NCI-H2107 (cell line): ENCODE results near the gene HOXA11.

Experiments
- DNase-seq: peaks from one replicate; lab custom pipeline; 2025; lab: John Stamatoyannopoulos, UW

Gene HOXA11

DNA sequence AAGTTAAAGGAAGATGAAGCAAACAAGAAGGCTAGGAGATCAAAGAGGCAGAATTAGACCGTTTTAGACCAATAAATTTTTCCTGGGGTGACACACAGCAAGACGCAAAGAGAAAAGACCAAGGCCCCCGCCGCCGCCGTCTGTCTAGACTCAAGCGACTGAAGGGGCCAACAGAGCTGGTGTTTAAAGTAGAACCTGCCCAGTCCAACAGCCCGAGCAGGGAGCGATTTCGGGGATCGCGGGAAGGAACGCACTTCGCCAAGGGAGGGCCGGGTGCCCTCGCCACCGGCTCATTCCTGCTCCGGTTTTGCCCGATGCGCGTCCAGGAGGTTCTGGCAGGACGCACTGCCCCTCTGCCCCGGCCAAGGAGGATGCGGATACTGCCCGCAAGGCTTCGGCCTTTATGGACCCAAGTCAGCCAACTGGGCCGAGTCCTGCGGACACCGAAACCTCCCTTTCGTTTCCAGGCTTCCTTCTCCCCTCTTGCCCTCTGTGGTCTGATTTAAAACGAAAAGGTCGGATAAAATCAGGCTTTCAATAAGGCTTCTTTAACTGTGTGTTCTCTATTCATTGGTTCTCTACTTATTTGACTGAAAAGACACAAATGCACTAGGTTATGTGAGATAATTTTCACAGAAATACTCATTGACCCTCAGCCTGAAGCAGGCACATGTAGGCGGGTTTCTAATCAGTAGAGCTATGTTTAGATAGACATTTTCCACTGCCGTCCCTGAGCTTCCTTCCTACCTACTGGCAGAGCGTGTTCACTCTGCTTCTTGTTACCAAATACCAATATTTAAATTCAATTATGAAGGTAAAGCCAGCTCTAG lies 26.4 kb downstream of the HOXA11 start:
- no peak for DNase-seq

DNA sequence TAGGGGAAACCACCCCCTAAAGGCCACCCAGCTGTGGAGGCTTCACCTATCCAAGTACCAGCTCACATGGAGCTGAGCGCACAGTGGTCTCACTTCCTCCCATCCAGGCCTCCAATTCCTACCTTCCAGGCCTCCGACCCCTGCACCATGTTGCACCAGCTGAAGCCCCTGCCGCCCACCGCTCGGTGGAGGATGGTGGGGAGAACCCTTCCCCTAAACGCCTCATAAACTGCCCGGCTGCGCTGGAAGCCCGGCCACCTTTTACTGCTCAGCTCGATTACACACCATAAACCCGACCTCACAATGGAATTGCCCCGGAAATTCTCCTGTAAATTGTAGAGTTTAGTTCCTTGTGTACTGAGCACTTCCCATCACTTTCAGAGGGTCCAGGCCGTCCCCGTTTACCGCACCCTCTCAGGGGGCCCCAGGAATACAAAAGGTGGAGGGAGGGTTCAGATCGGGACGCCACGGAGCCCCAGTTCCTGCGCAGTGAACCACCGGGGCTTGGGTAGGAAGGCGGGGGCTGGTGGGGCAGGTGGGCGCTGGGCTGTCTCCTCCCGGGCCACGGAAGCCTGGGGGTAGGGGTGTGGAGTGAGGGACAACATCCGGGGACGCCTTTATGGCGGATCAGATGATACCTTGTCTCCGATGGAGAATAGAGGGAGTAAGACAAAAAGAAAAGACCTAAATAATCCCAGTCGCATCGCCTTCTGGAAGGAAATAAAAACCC lies 27.2 kb downstream of the HOXA11 start:
- DNase-seq, result no peak

DNA sequence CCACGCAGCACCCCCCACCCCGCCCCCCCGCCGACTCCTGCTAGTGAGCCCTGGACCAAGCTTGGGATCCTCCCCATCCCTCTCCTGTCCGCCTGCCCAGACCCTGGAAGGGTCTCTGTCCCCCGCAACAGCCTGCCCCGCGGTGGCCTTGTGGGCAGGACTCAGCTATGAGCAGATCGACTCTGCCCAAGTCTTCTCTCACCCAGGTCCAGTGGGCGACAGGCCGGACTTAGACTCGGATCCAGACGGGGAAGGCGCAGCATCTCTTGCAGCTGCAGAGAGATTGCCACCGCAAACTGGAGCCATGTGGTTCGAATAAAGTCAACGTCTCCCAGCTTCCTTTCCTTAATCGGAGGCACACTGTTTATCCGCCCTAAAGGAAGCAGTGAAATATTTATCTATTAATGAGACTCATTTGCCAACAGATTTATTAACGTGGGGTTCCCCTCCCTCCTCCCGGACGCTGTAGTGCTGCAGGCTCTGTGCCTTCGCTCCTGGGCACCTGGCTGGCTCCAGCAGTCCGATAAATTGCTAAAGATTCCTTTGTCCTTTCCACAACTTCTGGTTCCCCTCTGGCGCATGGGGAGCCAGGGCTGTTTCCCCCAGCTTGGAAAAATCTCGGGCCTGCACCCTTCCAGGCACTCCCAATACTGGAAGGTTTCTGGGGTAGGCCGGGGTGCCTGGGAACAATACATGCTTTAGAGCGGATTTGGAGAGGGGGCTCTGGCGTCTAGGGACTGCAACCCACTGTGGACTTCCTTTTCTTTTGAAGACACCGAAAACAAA lies 27.9 kb downstream of the HOXA11 start:
- no peak for DNase-seq

DNA sequence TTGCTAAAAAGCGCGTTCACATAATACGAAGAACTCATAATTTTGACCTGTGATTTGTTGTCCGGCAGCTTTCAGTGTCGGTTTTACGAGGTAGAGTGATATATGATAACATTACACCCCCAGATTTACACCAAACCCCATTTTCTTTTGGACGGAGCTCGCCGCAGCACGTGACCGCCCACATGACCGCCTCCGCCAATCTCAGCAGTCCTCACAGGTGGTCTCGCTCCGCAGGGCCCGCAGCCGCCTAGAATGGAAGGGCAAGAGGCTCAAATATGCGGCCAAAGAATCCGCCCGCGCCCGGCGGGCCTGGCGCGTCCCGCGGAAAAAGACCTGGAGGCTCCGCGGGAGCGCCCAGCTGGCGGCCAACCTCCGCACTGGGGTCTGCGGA lies 28.5 kb downstream of the HOXA11 start, which contains the start of gene HOXA7:
TSS of gene HOXA7 (minus strand) at position 168 of the 391 bp plus-strand sequence. CDS start at position 38, 130 bp downstream.
- no peak for DNase-seq

DNA sequence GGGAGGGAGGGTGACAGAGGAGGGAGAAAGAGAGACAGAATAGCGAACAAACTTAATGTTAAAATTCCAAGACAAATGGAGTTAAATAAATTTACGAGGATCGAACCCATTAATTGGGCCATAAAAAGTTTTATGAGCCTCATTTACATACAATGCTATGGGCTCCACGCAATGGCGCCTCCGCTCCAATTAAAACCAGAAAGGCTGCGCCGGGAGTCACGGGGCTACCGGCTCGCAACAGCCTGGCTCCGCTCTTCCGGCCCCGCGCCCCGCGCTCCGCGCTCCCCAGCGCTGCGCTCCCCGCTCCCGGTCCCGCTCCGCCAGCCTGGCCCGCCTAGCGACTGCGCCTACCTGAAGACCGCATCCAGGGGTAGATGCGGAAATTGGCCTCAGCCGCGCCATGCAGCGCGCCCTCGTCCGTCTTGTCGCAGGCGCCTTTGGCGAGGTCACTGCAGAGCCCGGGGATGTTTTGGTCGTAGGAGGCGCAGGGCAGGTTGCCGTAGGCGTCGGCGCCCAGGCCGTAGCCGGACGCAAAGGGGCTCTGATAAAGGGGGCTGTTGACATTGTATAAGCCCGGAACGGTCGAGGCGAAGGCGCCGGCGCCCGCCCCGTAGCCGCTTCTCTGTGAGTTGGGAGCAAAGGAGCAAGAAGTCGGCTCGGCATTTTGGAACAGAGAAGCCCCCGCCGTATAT lies 29.1 kb downstream of the HOXA11 start:
- no peak for DNase-seq

DNA sequence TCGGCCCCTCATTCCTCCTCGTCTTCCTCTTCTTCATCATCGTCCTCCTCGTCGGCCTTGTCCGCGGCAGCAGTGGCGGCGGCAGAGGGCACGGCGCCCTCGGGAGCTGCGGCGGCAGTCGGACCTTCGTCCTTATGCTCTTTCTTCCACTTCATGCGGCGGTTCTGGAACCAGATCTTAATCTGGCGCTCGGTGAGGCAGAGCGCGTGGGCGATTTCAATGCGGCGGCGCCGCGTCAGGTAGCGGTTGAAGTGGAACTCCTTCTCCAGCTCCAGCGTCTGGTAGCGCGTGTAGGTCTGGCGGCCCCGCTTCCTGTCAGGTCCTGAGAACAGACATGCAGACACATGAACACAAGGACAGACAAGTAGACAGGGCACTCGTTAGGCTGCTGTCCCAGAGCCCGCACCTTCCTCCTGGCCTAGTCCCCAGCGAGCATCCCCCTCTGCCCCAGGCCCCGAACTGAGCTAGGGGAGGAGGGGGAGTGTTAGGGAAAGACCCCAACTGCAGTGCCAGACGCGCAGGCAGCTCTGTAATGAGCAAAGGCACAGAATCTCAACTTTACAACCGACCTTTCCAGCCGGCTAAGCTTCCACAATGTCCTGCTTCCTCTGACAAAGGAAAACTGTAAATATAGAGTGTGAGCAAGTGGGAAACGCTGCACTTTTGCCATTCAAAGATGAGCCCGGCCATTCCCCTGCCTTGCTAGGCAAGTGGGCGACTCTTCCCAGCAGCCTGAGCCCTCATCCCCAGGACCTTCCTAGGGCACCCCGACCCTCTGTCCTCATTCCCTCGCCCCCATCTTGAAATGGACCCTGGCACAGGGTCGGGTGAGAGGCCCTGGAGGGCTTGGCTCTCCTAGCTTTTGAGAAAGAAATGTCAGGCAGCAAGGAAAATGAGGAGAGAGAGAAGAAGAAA lies 29.9 kb downstream of the HOXA11 start:
- DNase-seq, result no peak

DNA sequence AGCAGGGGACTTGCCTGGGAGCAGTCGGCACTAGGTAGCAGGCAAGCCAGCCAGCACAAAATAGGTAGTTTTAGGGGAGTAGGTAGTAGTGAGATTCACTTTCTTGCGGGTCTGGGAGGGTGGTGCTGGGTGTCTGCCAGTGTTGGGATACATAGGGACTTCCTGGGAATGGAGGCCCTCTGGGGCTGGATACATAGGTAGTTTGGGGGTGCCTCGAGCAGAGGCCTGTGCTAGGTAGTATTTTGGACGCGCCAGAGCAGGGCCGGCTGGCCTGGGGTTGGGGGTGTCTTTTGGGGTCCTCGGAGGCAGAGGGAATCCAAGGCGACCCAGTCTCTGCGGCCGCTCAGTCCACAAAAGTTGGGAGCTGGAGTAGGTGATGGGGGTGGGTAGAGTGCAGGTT lies 30.7 kb downstream of the HOXA11 start:
- no peak for DNase-seq

DNA sequence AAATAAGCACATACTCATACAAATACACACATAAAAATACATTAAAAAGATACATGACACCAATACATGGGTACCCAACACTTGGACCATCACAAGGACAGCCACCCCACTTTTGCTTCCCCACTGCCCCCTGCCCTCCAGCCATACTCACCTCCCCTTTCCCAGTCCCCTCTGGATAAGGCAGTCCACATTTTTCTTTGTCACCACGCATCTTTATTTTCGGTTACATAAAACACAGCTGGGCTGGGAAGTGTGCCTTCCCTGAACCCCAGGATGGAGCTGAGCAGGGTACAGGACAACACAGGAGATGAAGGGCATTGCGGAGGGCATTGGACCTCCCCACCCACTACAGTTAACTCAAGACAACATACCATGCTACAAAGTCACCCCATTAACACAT lies 31.5 kb downstream of the HOXA11 start:
- no peak for DNase-seq

DNA sequence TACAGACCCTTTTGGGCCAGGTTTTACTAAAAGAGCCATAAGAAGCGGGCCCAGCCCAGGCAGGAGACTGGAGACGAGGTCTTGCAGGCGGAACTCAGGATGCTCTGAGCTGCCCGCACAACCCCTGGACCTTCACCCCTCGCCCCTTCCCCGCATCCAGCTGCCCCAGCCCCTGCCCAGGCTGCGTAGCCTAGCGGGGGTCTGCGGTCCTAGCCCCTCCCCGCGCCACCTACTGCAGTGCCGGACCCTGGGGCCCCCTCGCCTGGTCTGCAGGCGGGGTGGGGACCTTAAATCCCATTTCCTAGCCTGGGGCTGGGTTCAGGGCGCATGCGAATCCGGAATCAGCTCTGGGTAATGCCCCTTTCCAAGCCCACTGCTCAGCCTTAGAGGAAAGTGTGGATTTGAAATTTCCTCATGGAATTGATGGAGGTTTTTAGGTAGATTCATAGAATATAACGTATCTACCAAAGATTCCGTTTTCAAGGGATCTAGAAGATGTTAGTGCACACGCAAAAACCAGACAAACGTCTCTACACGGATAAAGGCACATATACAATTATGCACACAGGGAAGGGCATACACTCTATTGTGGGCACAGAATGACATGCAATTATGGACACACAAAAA lies 32.1 kb downstream of the HOXA11 start:
- DNase-seq, result no peak

DNA sequence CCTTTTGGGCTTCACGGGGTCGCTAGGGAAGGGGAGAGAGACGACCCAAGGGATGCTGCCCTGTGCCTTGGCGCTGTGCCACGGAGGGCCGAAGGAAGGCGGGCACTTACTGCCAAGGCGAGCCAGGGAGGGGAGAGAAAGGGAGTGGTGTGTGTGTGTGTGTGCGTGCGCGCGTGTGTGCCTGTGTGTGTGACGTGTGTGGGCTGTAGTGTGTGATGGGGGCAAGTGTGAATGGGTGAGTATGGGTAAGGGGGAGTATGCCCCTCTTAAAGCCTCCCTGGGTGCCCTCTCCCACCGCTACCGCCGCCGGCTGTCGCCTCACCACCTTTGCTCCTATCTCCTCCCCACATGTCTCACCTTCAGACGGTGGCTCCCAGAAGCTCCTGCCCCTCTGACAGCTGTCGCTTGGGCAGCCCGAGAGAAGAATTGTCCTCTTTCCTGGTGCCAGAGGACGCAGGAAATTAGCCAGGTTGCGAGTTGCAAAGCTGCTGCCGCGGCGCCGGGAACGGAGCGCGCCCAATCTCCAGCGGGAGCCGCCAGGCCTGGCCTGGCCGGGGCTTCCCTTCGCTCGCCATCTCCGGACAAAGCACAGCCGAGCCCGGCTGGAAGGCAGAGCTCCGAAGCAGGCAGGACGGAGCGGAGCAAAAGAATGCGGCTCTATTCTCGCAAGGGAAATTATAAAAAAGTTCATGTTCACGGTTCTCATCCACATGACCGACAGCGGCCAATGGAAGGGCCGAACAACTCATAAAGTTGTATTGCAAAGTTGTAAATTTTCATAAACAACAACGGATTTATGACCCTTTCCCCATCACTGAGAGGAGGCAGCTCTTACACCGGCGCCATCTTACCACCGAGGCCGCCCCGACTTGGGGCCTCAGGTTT lies 32.9 kb downstream of the HOXA11 start, which contains the start of gene HOXA3:
TSS of gene HOXA3 (minus strand) at position 653 of the 885 bp plus-strand sequence. CDS start 41,943 bp downstream, outside the sequence.
- no peak for DNase-seq

DNA sequence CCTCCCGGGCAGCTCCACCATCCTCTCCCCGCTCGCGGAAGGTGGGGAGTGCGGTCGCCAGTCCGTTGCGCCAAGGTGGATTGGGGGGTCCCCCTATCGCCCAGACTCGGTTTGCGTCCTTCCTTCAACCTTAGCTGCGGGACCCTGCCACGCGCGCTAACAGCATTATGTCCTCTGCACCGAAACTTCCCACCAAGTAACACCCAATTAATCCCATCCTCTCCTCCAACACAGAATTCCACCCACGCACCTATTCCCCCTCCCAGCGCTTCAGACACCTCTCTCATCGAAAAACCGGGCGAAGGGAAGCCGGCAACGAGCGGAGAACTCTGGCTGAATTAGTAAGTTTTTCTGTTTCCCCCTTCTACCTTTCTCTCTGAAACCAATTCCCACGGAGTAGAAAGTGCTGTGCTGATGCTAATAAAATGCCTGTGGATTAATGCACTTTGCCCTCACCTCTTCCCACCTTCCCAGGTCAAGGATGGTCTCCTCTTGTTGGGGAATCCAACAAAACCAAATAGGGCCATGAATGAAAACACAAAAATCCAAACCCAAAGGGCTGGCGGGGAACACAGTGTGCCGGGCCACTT lies 33.6 kb downstream of the HOXA11 start:
- no peak for DNase-seq

DNA sequence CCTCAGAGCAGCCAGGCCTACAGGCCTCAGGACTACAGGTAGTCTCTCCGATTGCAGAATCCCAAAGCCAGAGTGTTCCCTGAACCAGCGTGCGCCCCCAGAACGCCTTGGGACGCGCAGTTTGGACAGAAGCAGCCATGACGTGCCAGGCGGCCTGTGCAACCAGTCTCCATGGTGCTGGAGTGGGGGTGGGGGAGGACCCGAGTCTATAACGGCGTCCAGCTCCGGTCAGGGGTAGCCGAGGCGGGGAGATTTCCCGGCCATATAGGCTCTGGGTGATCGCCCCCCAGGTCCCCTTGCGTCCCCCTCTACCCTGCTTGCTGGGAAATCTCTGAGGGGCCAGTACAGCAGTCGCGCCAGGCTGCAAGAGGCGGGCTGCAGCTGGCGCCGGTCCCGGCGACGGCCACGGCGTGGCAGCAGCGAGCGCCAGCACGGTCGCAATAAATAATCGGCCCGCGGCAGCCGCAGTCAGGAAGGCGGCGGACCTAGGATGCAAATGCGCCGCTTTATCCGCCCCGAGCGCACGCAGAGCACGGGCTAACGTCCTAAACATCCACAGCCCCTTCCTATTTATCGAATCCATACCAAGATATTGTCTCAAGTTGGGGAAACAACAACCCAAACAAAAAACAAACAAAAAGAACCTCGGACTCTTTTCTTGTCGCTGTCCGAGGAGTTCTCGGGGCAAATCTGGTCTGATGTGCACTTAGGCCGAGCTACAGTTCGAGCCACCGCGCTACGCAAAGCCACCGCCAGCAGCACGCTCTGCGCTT lies 34.3 kb downstream of the HOXA11 start:
- DNase-seq, result no peak

DNA sequence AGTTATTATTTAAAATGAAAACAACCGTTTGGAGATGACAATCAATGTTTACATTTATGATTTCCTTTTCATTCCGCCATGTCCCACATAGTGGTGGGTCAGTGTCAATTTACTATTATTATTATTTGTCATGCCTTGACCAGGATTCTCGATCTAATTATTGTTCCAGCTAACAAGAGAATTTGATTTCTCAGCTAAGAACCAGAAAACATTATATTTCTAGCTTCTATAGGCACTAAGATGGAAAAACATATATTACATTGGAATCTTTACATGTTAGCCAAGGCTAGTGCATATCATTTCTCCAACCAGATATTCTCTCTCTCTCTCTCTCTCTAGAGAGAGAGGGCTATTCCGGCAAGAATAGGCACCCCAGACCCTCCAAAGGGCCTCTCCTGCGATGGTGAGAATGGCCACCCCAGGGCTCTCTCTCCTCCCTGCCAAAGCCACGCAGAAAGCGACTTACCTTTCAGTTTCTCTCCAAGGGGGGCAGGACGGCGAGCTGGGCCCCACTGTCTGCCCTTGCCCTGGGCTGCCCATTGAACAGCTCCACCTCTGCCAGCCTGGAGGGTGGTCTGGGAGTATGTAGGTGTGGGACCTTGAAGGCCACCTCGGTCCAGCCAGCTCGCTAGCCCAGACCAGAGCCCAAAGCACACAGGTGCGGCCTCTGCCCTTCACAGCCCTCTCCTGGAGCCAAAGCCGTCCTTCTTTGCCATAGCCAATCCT lies 35.0 kb downstream of the HOXA11 start:
- no peak for DNase-seq

DNA sequence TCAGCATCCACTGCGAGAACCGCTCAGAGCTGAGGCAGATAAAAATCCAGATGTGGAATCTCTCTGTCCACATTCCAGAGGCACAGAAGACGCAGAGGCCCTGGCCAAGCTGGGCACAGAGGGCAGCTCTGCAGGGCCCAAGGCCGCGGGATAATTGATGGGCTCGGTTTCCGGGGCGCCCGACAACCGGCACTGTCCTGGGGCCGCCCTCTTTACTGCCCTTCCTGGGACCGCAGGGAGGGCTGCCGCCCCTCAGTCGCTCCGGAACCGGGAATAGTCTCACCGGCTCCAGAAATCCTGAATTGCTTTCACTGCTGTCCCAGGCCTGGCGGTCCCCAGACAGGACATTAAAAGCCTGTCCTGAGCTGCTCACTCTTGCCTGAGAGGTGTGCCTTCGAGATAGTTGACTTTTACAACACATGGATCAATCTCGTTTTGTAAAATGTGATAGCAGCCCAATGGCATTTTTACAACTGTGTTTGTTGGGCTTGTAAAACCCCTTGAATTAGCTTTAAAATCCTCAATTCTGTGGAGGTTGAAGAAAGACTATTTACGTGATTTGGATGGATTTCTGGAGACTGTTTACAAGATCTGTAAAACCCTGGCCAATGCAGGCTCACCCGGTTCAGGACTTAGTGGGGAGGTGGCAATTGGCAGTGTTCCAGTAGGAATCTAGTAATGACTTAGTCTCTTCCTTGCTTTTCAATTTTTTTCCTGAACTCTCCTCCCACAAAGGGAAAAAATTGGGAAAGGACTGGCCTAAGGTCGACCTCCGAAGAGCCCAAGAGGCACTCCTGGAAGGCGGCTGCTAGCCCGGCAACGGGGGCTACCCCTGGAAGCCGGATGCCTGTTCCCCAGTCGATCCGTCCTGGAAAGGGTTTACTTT lies 36.0 kb downstream of the HOXA11 start:
- DNase-seq, result no peak

DNA sequence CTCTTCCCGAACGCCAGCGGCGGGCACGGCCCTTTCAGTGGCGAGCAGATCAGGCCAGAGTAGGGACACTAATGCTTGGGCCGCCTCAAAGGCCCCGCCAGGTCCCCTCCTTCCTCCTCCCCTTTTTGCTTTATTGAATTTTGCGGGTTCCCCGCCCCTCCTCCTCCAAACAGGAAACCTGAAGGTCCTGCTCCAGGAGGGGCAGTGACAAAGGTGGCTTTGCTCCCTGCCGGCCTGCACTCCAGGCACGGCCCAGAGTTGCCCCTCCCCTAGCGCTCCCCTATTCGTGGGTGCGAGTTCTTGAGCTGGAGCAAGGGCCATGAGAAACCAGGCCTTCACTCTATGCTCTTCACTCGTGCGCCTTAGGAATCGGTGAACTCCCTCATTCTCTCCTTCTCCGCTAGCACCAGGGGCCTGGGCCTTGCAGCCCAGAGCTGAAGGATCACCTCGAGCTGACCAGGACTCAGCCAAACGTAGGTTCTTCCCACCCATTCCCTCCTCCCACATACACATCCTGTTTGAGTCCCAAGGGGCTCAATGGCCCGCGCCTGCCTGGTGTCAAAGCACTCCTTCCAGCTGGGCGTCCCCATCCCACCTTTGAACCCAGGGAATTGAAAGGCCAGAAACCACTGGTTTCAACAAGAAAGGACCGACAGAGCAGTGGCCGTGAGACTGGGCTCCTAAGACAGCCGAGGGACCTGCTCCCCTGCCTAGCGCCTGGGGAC lies 36.8 kb downstream of the HOXA11 start:
- no peak for DNase-seq
